ENCODE data around the gene GPANK1. TPM values are rescaled to one million over a fixed set of nuclear protein-coding genes. Genes with fewer than 3 reads are reported as not detected.
A peak's percentile ranks its signal among the peaks of the same experiment; 100 is the strongest.

GPANK1 gene
- total and polyA plus RNA-seq, 2 experiments from 2014 or later: 27.5 to 36.2 TPM

GRCh38 chr6:31676322-31676903 is 11.6 kb upstream of the GPANK1 start:
- Histone ChIP-seq H3K9me3 (ENCODE audit: low read depth) (no peaks in the 10 kb centered on the region), H3K36me3 (peaks cover 10% of the 10 kb centered on the region), H3K4me1 (ENCODE audit: low read depth) (peaks cover under 1% of the 10 kb centered on the region), H3K27me3 (peaks cover under 1% of the 10 kb centered on the region), H3K4me3 (no peak overlapping the region), H3K27ac (no peak overlapping the region)
- TF ChIP-seq CTCF (IDR thresholded peaks at IDR 0.05; ENCODE audit: low read depth, low read length): no peak
- DNase-seq (ENCODE audit: low read depth in 1 of 2, low spot score in 1 of 2): no peak

GRCh38 chr6:31669676-31670075 is 4.9 kb upstream of the GPANK1 start, which contains the start of gene LY6G5B:
Gene LY6G5B (plus strand): TSS chr6:31669976. CDS start chr6:31670951, 975 bp downstream.
- H3K36me3 ChIP-seq: peaks cover 54% of the 10 kb centered on the region
- H3K27ac ChIP-seq: no peak within 1 kb of the TSS
- no peaks in the 10 kb centered on the region for H3K27me3 ChIP-seq
- H3K4me1 ChIP-seq (ENCODE audit: low read depth): no peaks in the 10 kb centered on the region
- no peak for DNase-seq (ENCODE audit: low read depth in 1 of 2, low spot score in 1 of 2)
- no peak within 1 kb of the TSS for H3K4me3 ChIP-seq
- no peak for TF ChIP-seq CTCF (IDR thresholded peaks at IDR 0.05; ENCODE audit: low read depth, low read length)
- H3K9me3 ChIP-seq (ENCODE audit: low read depth): no peaks in the 10 kb centered on the region

GRCh38 chr6:31666337-31666965 is 1.7 kb upstream of the GPANK1 start:
- Histone ChIP-seq H3K4me1 (ENCODE audit: low read depth) (peaks cover 12% of the 10 kb centered on the region), H3K27me3 (no peaks in the 10 kb centered on the region), H3K27ac (peak overlapping the region; percentile 95), H3K4me3 (peak overlapping the region; percentile 94), H3K36me3 (peaks cover 45% of the 10 kb centered on the region), H3K9me3 (ENCODE audit: low read depth) (no peaks in the 10 kb centered on the region)
- DNase-seq (ENCODE audit: low read depth in 1 of 2, low spot score in 1 of 2): no peak
- no peak for TF ChIP-seq CTCF (IDR thresholded peaks at IDR 0.05; ENCODE audit: low read depth, low read length)

- TF ChIP-seq CTCF (IDR thresholded peaks at IDR 0.05; ENCODE audit: low read depth, low read length): no peak
- peak; percentile 98 for DNase-seq (ENCODE audit: low read depth in 1 of 2, low spot score in 1 of 2)
- no peaks in the 10 kb centered on the region for H3K27me3 ChIP-seq
- peak within 1 kb of the TSS; percentile 94 for H3K4me3 ChIP-seq
- peaks cover 38% of the 10 kb centered on the region for H3K36me3 ChIP-seq
- no peaks in the 10 kb centered on the region for H3K9me3 ChIP-seq (ENCODE audit: low read depth)
- H3K27ac ChIP-seq: peak within 1 kb of the TSS; percentile 95
- H3K4me1 ChIP-seq (ENCODE audit: low read depth): peaks cover 12% of the 10 kb centered on the region
These were observed 922 bp upstream of the GPANK1 start, which contains the start of gene CSNK2B for GRCh38 chr6:31665501-31666336. Gene CSNK2B (plus strand): TSS chr6:31666080. CDS start chr6:31666832, 752 bp downstream.

GRCh38 chr6:31663961-31664789 is 622 bp downstream of the GPANK1 start:
- Histone ChIP-seq H3K27ac (peak overlapping the region; percentile 95), H3K9me3 (ENCODE audit: low read depth) (no peaks in the 10 kb centered on the region), H3K36me3 (peaks cover 22% of the 10 kb centered on the region), H3K4me1 (ENCODE audit: low read depth) (peaks cover 19% of the 10 kb centered on the region), H3K27me3 (no peaks in the 10 kb centered on the region), H3K4me3 (peak overlapping the region; percentile 94)
- DNase-seq (ENCODE audit: low read depth in 1 of 2, low spot score in 1 of 2): peak in 1 of 2 donors; percentile 78
- TF ChIP-seq CTCF (IDR thresholded peaks at IDR 0.05; ENCODE audit: low read depth, low read length): no peak
